Cardiac muscle cell (in vitro differentiated cells and primary cell): ENCODE results near the gene PIGZ. TPM values are rescaled to one million over a fixed set of nuclear protein-coding genes. Genes with fewer than 3 reads are reported as not detected.

Experiments
- DNase-seq, 2 donors: peaks; one replicate each; pipeline versions ENCODE4 v3.0.0 to v3.0.0-alpha.2; 2010 to 2017; ENCODE audit warnings: low read depth in 1 of 2, low spot score in 1 of 2
- H3K27ac ChIP-seq: fragments of 200-600 bp; sonication (generic); 2 replicates; pipeline ENCODE4 v1.5.1; 2016
- H3K27me3 ChIP-seq: fragments of 200-600 bp; sonication (generic); 2 replicates; pipeline ENCODE4 v1.6.0; 2016; ENCODE audit warnings: control low read depth
- H3K36me3 ChIP-seq: fragments of 200-600 bp; sonication (generic); 2 replicates; pipeline ENCODE4 v1.5.1; 2016; ENCODE audit warnings: control low read depth
- H3K4me1 ChIP-seq: fragments of 200-600 bp; sonication (generic); 2 replicates; pipeline ENCODE4 v1.8.1; 2017; ENCODE audit warnings: low read depth, mild to moderate bottlenecking, mixed run types
- H3K4me3 ChIP-seq: fragments of 200-600 bp; sonication (generic); 2 replicates; pipeline ENCODE4 v1.5.1; 2016; ENCODE audit warnings: mild to moderate bottlenecking
- H3K9me3 ChIP-seq: fragments of 200-600 bp; sonication (generic); 2 replicates; pipeline ENCODE4 v1.5.1; 2017; ENCODE audit warnings: low read depth, mild to moderate bottlenecking, control low read depth
- CTCF ChIP-seq: IDR thresholded peaks from 2 replicates; pipeline ENCODE4 v1.5.1; 2012; ENCODE audit warnings: low read depth, mild to moderate bottlenecking, low read length
- polyA plus RNA-seq: library from polyadenylated mRNA; unstranded; fragments of >200 nt; fragmentation: Nextera tagmentation; extraction: Ambion mirVana; gene quantifications from 2 replicates; pipeline ENCODE4 v1.2.1, GENCODE V29; 2016
- total RNA-seq: library from RNA; depleted of rRNA; stranded (reverse); fragments of >200 nt; gene quantifications from 2 replicates; pipeline ENCODE4 v1.2.3, GENCODE V29; 2016

Gene PIGZ
- total and polyA plus RNA-seq, 2 experiments from 2014 or later: 4.1 to 8.1 TPM

GRCh38 chr3:196931828-196932587, 36.6 kb downstream of the PIGZ start:
- no peak for DNase-seq
- no peaks in the 10 kb centered on the region for H3K27me3 ChIP-seq
- TF ChIP-seq CTCF: no peak
- H3K4me3 ChIP-seq: no peak overlapping the region
- H3K9me3 ChIP-seq: no peaks in the 10 kb centered on the region
- no peak overlapping the region for H3K27ac ChIP-seq
- H3K4me1 ChIP-seq: no peaks in the 10 kb centered on the region
- peaks cover 51% of the 10 kb centered on the region for H3K36me3 ChIP-seq

- Histone ChIP-seq H3K4me1 (no peaks in the 10 kb centered on the region), H3K36me3 (peaks cover 43% of the 10 kb centered on the region), H3K9me3 (no peaks in the 10 kb centered on the region), H3K27ac (no peak overlapping the region), H3K27me3 (no peaks in the 10 kb centered on the region), H3K4me3 (no peak overlapping the region)
- DNase-seq: no peak
- TF ChIP-seq CTCF: no peak
Measured at GRCh38 chr3:196931157-196931556, 37.5 kb downstream of the PIGZ start.

- Histone ChIP-seq H3K4me1 (no peaks in the 10 kb centered on the region), H3K9me3 (no peaks in the 10 kb centered on the region), H3K4me3 (no peak overlapping the region), H3K27ac (no peak overlapping the region), H3K27me3 (no peaks in the 10 kb centered on the region), H3K36me3 (peaks cover 33% of the 10 kb centered on the region)
- no peak for DNase-seq
- TF ChIP-seq CTCF: no peak
Measured at GRCh38 chr3:196927571-196928453, 40.8 kb downstream of the PIGZ start.

- Histone ChIP-seq H3K36me3 (peaks cover 11% of the 10 kb centered on the region), H3K4me1 (no peaks in the 10 kb centered on the region), H3K27ac (no peak overlapping the region), H3K4me3 (no peak overlapping the region), H3K9me3 (no peaks in the 10 kb centered on the region), H3K27me3 (no peaks in the 10 kb centered on the region)
- DNase-seq: no peak
- no peak for TF ChIP-seq CTCF
Measured at GRCh38 chr3:196920733-196921132, 47.9 kb downstream of the PIGZ start.

- Histone ChIP-seq H3K9me3 (no peaks in the 10 kb centered on the region), H3K36me3 (peaks cover 2% of the 10 kb centered on the region), H3K27me3 (no peaks in the 10 kb centered on the region), H3K4me3 (no peak overlapping the region), H3K4me1 (no peaks in the 10 kb centered on the region), H3K27ac (no peak overlapping the region)
- no peak for TF ChIP-seq CTCF
- DNase-seq: no peak
Measured at GRCh38 chr3:196918968-196919367, 49.7 kb downstream of the PIGZ start.
